GM11168 (cell line): ENCODE results near the gene DBR1.
"Not testable (repeated sequence)": the region's sequence is repeated elsewhere in the genome, so short reads cannot be mapped to it uniquely, and the experiment has no call there.

Experiments used
- in situ Hi-C: fragments of 300-500 bp; cut with MboI; formaldehyde crosslinking; loops from one replicate; pipeline ENCODE4 v1.12.0; 2022; ENCODE audit warnings: low sequenced_read_pairs; ENCODE audit not compliant: unreplicated experiment

The DBR1 gene

DNA sequence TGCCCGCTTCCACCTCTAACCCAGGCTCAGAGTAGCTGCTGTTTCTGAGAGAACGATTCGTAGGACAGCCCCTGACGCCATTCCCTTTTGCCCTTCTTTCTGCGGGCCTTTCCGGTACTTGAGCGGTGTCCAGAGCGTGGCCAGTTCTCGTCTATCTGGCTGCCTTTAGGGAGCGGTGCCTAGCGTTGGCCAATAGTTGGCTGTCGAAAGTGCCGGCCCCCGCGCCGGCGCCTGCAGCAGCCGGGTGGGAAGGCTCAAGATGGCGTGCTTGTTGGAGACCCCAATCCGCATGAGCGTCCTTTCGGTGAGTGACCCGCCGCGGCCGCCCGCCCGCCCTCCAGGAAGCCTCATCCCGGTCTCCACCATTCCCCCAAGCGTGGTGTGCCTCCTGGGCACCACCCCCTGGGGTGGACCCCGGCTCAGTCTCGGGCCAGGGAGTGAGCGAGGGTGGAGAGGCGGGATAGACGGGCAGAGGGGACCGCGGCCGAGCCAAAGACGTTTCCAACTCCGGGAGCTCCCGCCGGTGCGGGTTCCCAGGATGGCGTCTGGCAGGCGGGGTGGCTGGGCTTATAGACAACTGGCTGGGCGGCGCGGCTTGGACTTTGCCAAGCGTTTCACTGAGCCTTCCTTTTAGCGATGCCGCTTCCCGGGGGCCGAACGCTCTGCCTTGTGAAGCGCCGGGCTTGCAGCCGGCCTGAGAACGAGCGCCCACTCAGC, 12.7 kb upstream of the DBR1 start, which contains the start of gene ARMC8:
Gene ARMC8, plus strand, starts transcription at position 6 of the 717 bp plus-strand sequence. Its CDS starts 254 bp downstream, at position 260.
- in situ Hi-C loops = no loop called here

DNA sequence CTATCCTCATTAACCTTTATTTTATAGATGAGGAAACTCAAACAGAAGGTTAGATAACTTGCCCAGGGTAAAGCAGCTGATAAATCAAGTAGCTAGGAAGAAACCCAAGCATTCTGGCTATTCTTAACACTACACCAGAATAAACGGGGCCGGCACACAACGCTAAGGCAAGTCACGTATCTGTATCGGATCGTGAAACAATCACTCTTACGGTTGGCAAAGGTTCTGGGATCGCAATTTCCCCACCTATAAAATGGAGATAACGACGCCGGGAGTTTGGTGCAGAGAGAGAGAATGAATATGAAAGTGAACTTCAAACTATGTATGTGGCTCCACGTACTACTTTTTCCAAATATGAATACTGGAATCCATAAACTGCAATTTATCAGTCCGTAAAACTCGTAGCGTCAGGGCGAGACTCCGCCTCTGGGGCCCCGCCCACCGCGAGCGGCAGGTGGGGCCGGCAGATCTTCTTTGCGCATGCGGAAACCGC, 12.1 kb upstream of the DBR1 start:
- in situ Hi-C loops = no loop called here

DNA sequence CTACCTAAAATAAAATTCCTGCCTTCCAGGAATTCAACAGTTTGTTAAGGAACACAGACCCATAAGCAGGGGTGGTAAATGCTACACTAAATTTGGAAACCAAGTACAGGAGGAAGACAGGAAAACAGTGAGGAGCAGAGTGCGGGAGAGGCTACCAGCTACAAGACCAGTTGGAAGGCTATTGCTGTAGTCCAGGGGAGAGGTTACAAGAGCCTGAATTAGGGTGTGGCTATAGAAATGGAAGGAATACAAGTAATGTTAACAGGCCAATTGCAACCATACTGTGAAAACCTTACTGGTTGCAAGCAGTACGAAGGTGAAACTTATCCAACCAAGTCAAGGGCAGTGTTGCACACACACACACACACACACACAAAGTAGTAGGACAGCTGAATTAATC, 11.5 kb upstream of the DBR1 start:
- in situ Hi-C loops = no loop called here

- in situ Hi-C loops = no loop called here
These were observed 10.3 kb upstream of the DBR1 start for GRCh38 chr3:138184994-138185393.

GRCh38 chr3:138180375-138181029, 5.8 kb upstream of the DBR1 start:
- in situ Hi-C loops = no loop called here

GRCh38 chr3:138173769-138174420, 826 bp downstream of the DBR1 start:
- in situ Hi-C loops = no loop called here

GRCh38 chr3:138172625-138173024, 2.1 kb downstream of the DBR1 start:
- in situ Hi-C loops = no loop called here

DNA sequence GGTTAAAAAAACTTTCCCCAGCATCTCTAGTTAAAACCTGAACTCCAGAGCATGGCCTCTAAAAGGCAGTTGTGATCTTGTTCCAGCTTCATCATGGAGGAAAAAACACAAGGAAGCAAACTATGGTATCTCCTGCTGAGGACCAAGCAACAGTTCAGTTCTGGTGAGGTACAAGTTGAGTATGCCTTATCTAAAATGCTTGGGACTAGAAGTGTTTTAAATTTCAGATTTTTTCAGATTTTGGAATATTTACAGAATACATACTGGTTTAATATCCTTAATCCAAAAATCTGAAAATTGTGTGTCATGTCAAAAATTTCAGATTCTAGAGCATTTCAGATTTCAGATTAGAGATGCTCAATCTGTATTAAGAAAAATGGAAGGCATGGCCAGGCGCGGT, 9.7 kb downstream of the DBR1 start:
- in situ Hi-C loops = no loop called here

DNA sequence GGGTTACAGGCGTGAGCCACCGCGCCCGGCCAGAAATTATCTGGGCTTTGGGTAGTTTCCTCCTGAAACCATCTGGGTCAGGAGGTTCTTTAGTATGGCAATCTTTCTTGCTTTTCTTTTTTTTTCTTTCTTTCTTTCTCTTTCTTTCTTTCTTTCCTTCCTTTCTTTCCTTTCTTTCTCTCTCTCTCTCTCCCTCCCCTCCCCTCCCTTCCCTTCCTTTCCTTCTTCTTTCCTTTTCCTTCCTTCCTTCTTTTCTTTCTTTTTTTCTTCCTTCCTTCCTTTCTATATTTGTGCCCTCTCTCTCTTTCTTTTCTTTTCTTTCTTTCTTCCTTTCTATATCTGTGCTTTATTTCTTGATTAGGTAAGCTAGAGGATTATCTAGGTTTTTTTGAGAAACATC, 17.0 kb downstream of the DBR1 start:
- in situ Hi-C loops = no loop called here

- in situ Hi-C loops = no loop called here
These were observed 20.2 kb downstream of the DBR1 start for GRCh38 chr3:138154534-138154933.

- in situ Hi-C loops = no loop called here
These were observed 26.2 kb downstream of the DBR1 start for GRCh38 chr3:138148503-138148902.

- in situ Hi-C loops = not testable (repeated sequence)
These were observed 32.5 kb downstream of the DBR1 start for GRCh38 chr3:138142181-138142580.

DNA sequence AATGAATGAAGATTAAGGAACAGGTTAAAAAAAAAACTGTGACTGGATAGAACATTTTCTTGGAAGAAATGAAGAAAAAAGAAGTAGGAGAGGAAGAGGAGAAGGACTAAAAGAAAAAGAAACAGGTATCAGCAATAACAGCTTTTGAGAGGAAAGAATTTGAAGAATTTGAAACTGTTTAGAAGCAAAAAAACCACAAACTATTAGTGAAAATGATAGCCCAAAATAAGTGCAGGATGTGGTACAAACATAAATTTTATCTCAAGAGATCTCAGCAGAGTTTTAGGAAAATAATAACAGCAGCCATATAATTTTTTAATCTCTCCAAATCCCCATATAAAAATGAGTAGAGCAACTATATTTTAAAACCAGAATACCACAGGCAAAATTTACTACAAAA, 33.8 kb downstream of the DBR1 start:
- in situ Hi-C loops = no loop called here

DNA sequence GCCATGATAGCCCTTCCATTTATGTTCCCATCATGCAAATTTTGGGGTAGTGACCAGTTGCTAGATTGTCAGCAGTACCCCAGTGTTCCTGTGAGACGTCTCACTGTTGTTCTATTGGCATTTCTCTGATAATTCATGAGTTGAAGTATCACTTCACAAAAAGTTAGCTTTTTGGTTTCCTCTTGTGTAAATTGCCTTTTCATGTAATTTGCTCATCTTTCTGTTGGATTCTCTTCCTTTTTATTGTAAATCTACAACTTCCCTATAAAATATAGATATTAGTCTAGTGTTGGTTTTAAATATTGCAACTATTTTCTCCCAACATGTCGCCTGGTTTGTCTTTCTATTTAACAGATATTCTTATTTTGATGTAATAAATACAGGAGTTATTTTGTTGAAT, 35.0 kb downstream of the DBR1 start:
- in situ Hi-C loops = no loop called here

GRCh38 chr3:138137861-138138260, 36.9 kb downstream of the DBR1 start:
- in situ Hi-C loops = no loop called here

GRCh38 chr3:138136201-138136600, 38.5 kb downstream of the DBR1 start:
- in situ Hi-C loops = no loop called here

GRCh38 chr3:138135833-138136194, 38.9 kb downstream of the DBR1 start:
- in situ Hi-C loops = no loop called here

- in situ Hi-C loops = no loop called here
These were observed 39.4 kb downstream of the DBR1 start for GRCh38 chr3:138135146-138135832.

DNA sequence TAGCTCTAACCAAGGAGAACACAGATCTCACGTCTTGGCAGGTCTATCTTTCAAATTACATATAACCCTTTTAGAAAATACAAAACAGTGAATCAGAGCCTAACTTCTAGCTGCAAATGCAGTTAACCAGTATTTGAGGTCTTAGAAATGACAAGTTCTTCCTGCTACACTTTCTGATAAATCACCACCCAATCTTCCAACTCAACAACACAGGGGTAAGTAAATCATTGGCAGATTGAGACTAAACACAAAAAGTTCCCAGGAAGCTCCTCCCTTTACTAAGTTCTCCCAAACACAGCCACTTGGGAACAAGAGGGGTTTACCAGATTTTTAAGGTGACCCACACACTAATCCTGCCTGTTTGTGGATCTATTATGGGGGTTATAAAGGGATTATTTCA, 42.5 kb downstream of the DBR1 start, which contains the start of gene A4GNT:
Gene A4GNT, minus strand, starts transcription at position 152 of the 400 bp plus-strand sequence. CDS start 1,134 bp downstream, outside the sequence.
- in situ Hi-C loops = no loop called here

GRCh38 chr3:138127636-138128365, 46.9 kb downstream of the DBR1 start:
- in situ Hi-C loops = no loop called here
